H1 (cell line): ENCODE data around the gene JUN. TPM values are rescaled to one million over a fixed set of nuclear protein-coding genes. Genes with fewer than 3 reads are reported as not detected.

Experiments
- CTCF ChIA-PET: fragments of 300-600 bp; sonication (Branson Sonifier 250); formaldehyde crosslinking; loops from one replicate; lab custom pipeline; 2021; ENCODE audit not compliant: partially characterized antibody; lab: Charles Lee
- POLR2A ChIA-PET: fragments of 300-600 bp; sonication (Branson Sonifier 250); formaldehyde crosslinking; loops from one replicate; lab custom pipeline; 2021; ENCODE audit warnings: inconsistent platforms; ENCODE audit not compliant: partially characterized antibody; lab: Charles Lee
- DNase-seq, 2 experiments: peaks; one replicate each; pipeline versions ENCODE4 v3.0.0 to v3.0.0-alpha.2; 2010 to 2022; ENCODE audit warnings: low spot score in 2 of 2, low read depth in 1 of 2, mixed read lengths in 1 of 2
- FAIRE-seq: peaks from 2 replicates; lab custom pipeline; 2011; peaks lifted over from hg19 to GRCh38; lab: Jason Lieb, UNC
- H2AFZ ChIP-seq: 2 replicates; pipeline ENCODE4 v1.8.1; 2012; ENCODE audit warnings: low read length, inconsistent platforms
- H2AK5ac ChIP-seq: 2 replicates; pipeline ENCODE4 v1.6.1; 2013; ENCODE audit warnings: low read depth, low read length
- H2BK120ac ChIP-seq: replicated peaks from 2 replicates; pipeline ENCODE3; 2013; ENCODE audit warnings: low read depth, low read length, inconsistent platforms
- H2BK12ac ChIP-seq: 2 replicates; pipeline ENCODE4 v1.6.1; 2013; ENCODE audit warnings: low read depth, low read length
- H2BK15ac ChIP-seq: 2 replicates; pipeline ENCODE4 v1.6.1; 2013; ENCODE audit warnings: low read length
- H2BK20ac ChIP-seq: 2 replicates; pipeline ENCODE4 v1.6.1; 2013; ENCODE audit warnings: low read length
- H2BK5ac ChIP-seq: 2 replicates; pipeline ENCODE4 v1.6.1; 2013; ENCODE audit warnings: low read depth, low read length
- H3K14ac ChIP-seq: 2 replicates; pipeline ENCODE4 v1.6.1; 2013; ENCODE audit warnings: inconsistent platforms; ENCODE audit not compliant: insufficient read length
- H3K18ac ChIP-seq: 2 replicates; pipeline ENCODE4 v1.6.1; 2013; ENCODE audit warnings: low read length; ENCODE audit errors: extremely low read depth
- H3K23ac ChIP-seq: 2 replicates; pipeline ENCODE4 v1.6.1; 2013; ENCODE audit warnings: inconsistent platforms; ENCODE audit not compliant: insufficient read length
- H3K23me2 ChIP-seq: 2 replicates; pipeline ENCODE4 v1.6.1; 2013; ENCODE audit warnings: low read depth, low read length
- H3K27ac ChIP-seq: 2 replicates; pipeline ENCODE4 v1.6.1; 2011; ENCODE audit warnings: low read depth, low read length, inconsistent platforms
- H3K27me3 ChIP-seq, 4 experiments: replicated peaks in 1 of 4; 1 replicate in 1 of 4; 2 replicates in 3 of 4; pipeline versions ENCODE4 v1.6.1 to v1.8.1; 2011 to 2013; ENCODE audit warnings: low read length in 3 of 4, mild to moderate bottlenecking in 3 of 4, inconsistent platforms in 2 of 4, mixed read lengths in 2 of 4, moderate library complexity in 1 of 4; ENCODE audit not compliant: control insufficient read depth in 3 of 4, insufficient read depth in 3 of 4; ENCODE audit errors: extremely low read depth in 1 of 4
- H3K36me3 ChIP-seq, 4 experiments: 2 replicates each; pipeline versions ENCODE4 v1.6.1 to v1.8.1; 2011 to 2013; ENCODE audit warnings: mild to moderate bottlenecking in 4 of 4, low read length in 3 of 4, moderate library complexity in 2 of 4, control low read depth in 1 of 4, inconsistent platforms in 1 of 4; ENCODE audit not compliant: insufficient read depth in 4 of 4, control insufficient read depth in 2 of 4
- H3K4ac ChIP-seq: replicated peaks from 2 replicates; pipeline ENCODE3; 2013; ENCODE audit warnings: low read length, low read depth, mixed read lengths, inconsistent platforms; ENCODE audit not compliant: insufficient read length
- H3K4me1 ChIP-seq, 4 experiments: replicated peaks in 1 of 4; 1 replicate in 1 of 4; 2 replicates in 3 of 4; pipeline versions ENCODE4 v1.6.1 to v1.8.1; 2011 to 2013; ENCODE audit warnings: low read length in 3 of 4, inconsistent platforms in 2 of 4, mixed read lengths in 1 of 4; ENCODE audit not compliant: insufficient read depth in 4 of 4, control insufficient read depth in 3 of 4
- H3K4me2 ChIP-seq, 2 experiments: 2 replicates each; pipeline versions ENCODE4 v1.6.1 to v1.8.1; 2011 to 2013; ENCODE audit warnings: low read depth in 2 of 2, low read length in 2 of 2, control low read depth in 1 of 2, inconsistent platforms in 1 of 2, mild to moderate bottlenecking in 1 of 2; ENCODE audit not compliant: insufficient read depth in 1 of 2
- H3K4me3 ChIP-seq, 4 experiments: fragments of 200-600, 300-600 bp in 1 of 4; sonication (generic), shearing (Covaris generic), sonication (Bioruptor Twin) in 1 of 4; 2 replicates each; pipeline versions ENCODE4 v1.5.1 to v1.8.1; 2011 to 2016; ENCODE audit warnings: low read length in 4 of 4, low read depth in 3 of 4, control low read depth in 2 of 4, inconsistent platforms in 2 of 4, mild to moderate bottlenecking in 2 of 4, mixed read lengths in 1 of 4, moderate library complexity in 1 of 4; ENCODE audit not compliant: insufficient read depth in 2 of 4; ENCODE audit errors: extremely low read depth in 1 of 4
- H3K56ac ChIP-seq: replicated peaks from 2 replicates; pipeline ENCODE3; 2013; ENCODE audit warnings: low read depth, mild to moderate bottlenecking, mixed read lengths, low read length, inconsistent platforms; ENCODE audit not compliant: insufficient read length
- H3K79me1 ChIP-seq: 2 replicates; pipeline ENCODE4 v1.6.1; 2013; ENCODE audit warnings: low read depth, low read length, control low read depth
- H3K79me2 ChIP-seq, 2 experiments: 2 replicates each; pipeline versions ENCODE4 v1.6.1 to v1.8.1; 2012 to 2013; ENCODE audit warnings: low read length in 2 of 2, mild to moderate bottlenecking in 2 of 2, inconsistent platforms in 1 of 2; ENCODE audit not compliant: insufficient read depth in 2 of 2, control insufficient read depth in 1 of 2
- H3K9ac ChIP-seq, 4 experiments: replicated peaks in 1 of 4; 1 replicate in 1 of 4; 2 replicates in 3 of 4; pipeline versions ENCODE4 v1.6.1 to v1.8.1; 2011 to 2013; ENCODE audit warnings: low read depth in 3 of 4, low read length in 3 of 4, control low read depth in 2 of 4, mild to moderate bottlenecking in 2 of 4, moderate library complexity in 2 of 4, inconsistent platforms in 1 of 4; ENCODE audit errors: extremely low read depth in 1 of 4
- H3K9me3 ChIP-seq, 2 experiments: 2 replicates each; pipeline versions ENCODE4 v1.6.1 to v1.8.1; 2012 to 2013; ENCODE audit warnings: mild to moderate bottlenecking in 2 of 2, moderate library complexity in 2 of 2, control low read depth in 1 of 2, inconsistent platforms in 1 of 2, low read depth in 1 of 2, low read length in 1 of 2, mixed read lengths in 1 of 2; ENCODE audit not compliant: insufficient read depth in 2 of 2
- H4K20me1 ChIP-seq, 2 experiments: replicated peaks in 1 of 2; 2 replicates each; pipeline versions ENCODE3 to v1.8.1; 2011 to 2013; ENCODE audit warnings: inconsistent platforms in 2 of 2, low read length in 2 of 2, mild to moderate bottlenecking in 1 of 2; ENCODE audit not compliant: insufficient read depth in 2 of 2, control insufficient read depth in 1 of 2
- H4K5ac ChIP-seq: 2 replicates; pipeline ENCODE4 v1.6.1; 2013; ENCODE audit warnings: low read length, low read depth, mixed read lengths, inconsistent platforms; ENCODE audit not compliant: insufficient read length
- H4K8ac ChIP-seq: 2 replicates; pipeline ENCODE4 v1.8.0; 2013; ENCODE audit warnings: mild to moderate bottlenecking, moderate library complexity, low read length, inconsistent platforms; ENCODE audit not compliant: insufficient read depth; ENCODE audit errors: extremely low read depth
- H4K91ac ChIP-seq: replicated peaks from 2 replicates; pipeline ENCODE3; 2013; ENCODE audit warnings: low read length, mixed read lengths, inconsistent platforms; ENCODE audit not compliant: insufficient read length
- BRCA1 ChIP-seq: IDR thresholded peaks from 2 replicates; pipeline ENCODE4 v1.6.1; 2012; ENCODE audit warnings: low read depth, low read length, improper control_type of control experiment
- CEBPB ChIP-seq: IDR thresholded peaks from 2 replicates; pipeline ENCODE4 v1.6.1; 2012; ENCODE audit warnings: low read depth, low read length
- EGR1 ChIP-seq: IDR thresholded peaks from 2 replicates; pipeline ENCODE4 v1.6.1; 2011; ENCODE audit warnings: low read depth, low read length, borderline replicate concordance
- EP300 ChIP-seq, 2 experiments: IDR thresholded peaks; 1 replicate in 1 of 2; 2 replicates in 1 of 2; pipeline ENCODE4 v1.6.1; 2011 to 2012; ENCODE audit warnings: low read depth in 2 of 2, low read length in 2 of 2, mild to moderate bottlenecking in 2 of 2, borderline replicate concordance in 1 of 2, inconsistent platforms in 1 of 2, moderate library complexity in 1 of 2
- FOSL1 ChIP-seq: IDR thresholded peaks from 2 replicates; pipeline ENCODE4 v1.6.1; 2011; ENCODE audit warnings: mild to moderate bottlenecking, low read depth, low read length, moderate library complexity; ENCODE audit not compliant: insufficient read depth
- GABPA ChIP-seq: IDR thresholded peaks from 2 replicates; pipeline ENCODE4 v1.6.1; 2011; ENCODE audit warnings: mild to moderate bottlenecking, low read length, moderate library complexity, borderline replicate concordance; ENCODE audit not compliant: insufficient read depth
- HDAC2 ChIP-seq, 2 experiments: fragments of 300-600 bp in 1 of 2; sonication (generic) in 1 of 2; IDR thresholded peaks; 2 replicates each; pipeline ENCODE4 v1.6.1; 2011 to 2012; ENCODE audit warnings: low read depth in 2 of 2, low read length in 2 of 2, mild to moderate bottlenecking in 2 of 2, moderate library complexity in 2 of 2, borderline replicate concordance in 1 of 2, inconsistent platforms in 1 of 2
- JUN ChIP-seq: IDR thresholded peaks from 2 replicates; pipeline ENCODE4 v1.6.1; 2011; ENCODE audit warnings: low read depth, mild to moderate bottlenecking, improper control_type of control experiment, low read length
- JUND ChIP-seq: IDR thresholded peaks from 2 replicates; pipeline ENCODE4 v1.6.1; 2011; ENCODE audit warnings: mild to moderate bottlenecking, improper control_type of control experiment, low read length
- KDM5A ChIP-seq: fragments of 200-600 bp; IDR thresholded peaks from 2 replicates; pipeline ENCODE4 v1.7.1; 2012; ENCODE audit warnings: mild to moderate bottlenecking, low read length, inconsistent platforms, mixed read lengths
- POLR2AphosphoS5 ChIP-seq: IDR thresholded peaks from 2 replicates; pipeline ENCODE4 v1.6.1; 2011; ENCODE audit warnings: low read depth, low read length
- RFX5 ChIP-seq: IDR thresholded peaks from 2 replicates; pipeline ENCODE4 v1.6.1; 2011; ENCODE audit warnings: low read depth, low read length, improper control_type of control experiment, borderline replicate concordance
- RNF2 ChIP-seq: fragments of 200-900, 300-1000 bp; sonication (generic); IDR thresholded peaks from 2 replicates; pipeline ENCODE4 v1.7.1; 2016; ENCODE audit warnings: borderline replicate concordance, low read depth, mild to moderate bottlenecking, antibody characterized with exemption, low read length; ENCODE audit not compliant: poor library complexity, severe bottlenecking; ENCODE audit errors: missing control alignments
- SIN3A ChIP-seq, 2 experiments: IDR thresholded peaks in 1 of 2; conservative IDR thresholded peaks in 1 of 2; 2 replicates each; pipeline ENCODE4 v1.6.1; 2011 to 2012; ENCODE audit warnings: low read length in 2 of 2, improper control_type of control experiment in 1 of 2, low read depth in 1 of 2, mild to moderate bottlenecking in 1 of 2
- polyA plus RNA-seq, 7 experiments: library from polyadenylated mRNA; depleted of rRNA in 3 of 7; stranded (reverse) in 5 of 7; unstranded in 2 of 7; fragments of >200 nt in 5 of 7; fragments of 200-250 nt in 2 of 7; gene quantifications; 1 replicate in 5 of 7; 2 replicates in 1 of 7; 4 replicates in 1 of 7; pipeline versions ENCODE4 v1.2.1 to v1.2.3, GENCODE V29; 2011 to 2013; ENCODE audit warnings: missing spikeins in 2 of 7, mixed read lengths in 2 of 7
- total RNA-seq: library from RNA; stranded (reverse); fragmentation: NEBNext Ultra II Directional; extraction: Animal tissue kit (Norgen Biotek cat#: 25700); gene quantifications from 2 replicates; pipeline ENCODE4 v1.2.1, GENCODE V29; 2021

Gene JUN
- total and polyA plus RNA-seq, 2 of the 8 experiments (the other 6 are each of a cell fraction or from before 2014, with no cell fraction given), result 4.4 to 10.9 TPM

GRCh38 chr1:58796416-58796815 lies 12.6 kb upstream of the JUN start:
- Histone ChIP-seq H4K20me1 (no peaks in the 10 kb centered on the region), H2AFZ (no peak overlapping the region), H2BK5ac (no peak overlapping the region), H3K18ac (no peak overlapping the region), H2BK120ac (no peak overlapping the region), H3K23me2 (peaks cover 2% of the 10 kb centered on the region; the same call in 1 of the 2 replicates), H2BK20ac (no peak overlapping the region), H2AK5ac (no peak overlapping the region), H3K9me3 (no peaks in the 10 kb centered on the region), H3K4me2 (no peak overlapping the region), H2BK15ac (no peak overlapping the region), H3K79me2 (no peaks in the 10 kb centered on the region), H3K4me1 (peaks cover 0 to 3% (median 0%) of the 10 kb centered on the region in 4 experiments; a peak in 1 of 7 replicates), H3K9ac (no peak overlapping the region), H4K5ac (no peak overlapping the region), H3K4me3 (no peak overlapping the region), H3K4ac (no peak overlapping the region), H4K91ac (no peak overlapping the region), H3K27ac (no peak overlapping the region), H3K14ac (no peak overlapping the region), H3K27me3 (no peaks in the 10 kb centered on the region; a peak in 1 of 7 replicates), H3K56ac (no peak overlapping the region), H3K23ac (no peak overlapping the region), H4K8ac (no peak overlapping the region), H3K79me1 (no peaks in the 10 kb centered on the region), H2BK12ac (no peak overlapping the region), H3K36me3 (no peaks in the 10 kb centered on the region)
- POLR2A ChIA-PET, result no interaction called here
- DNase-seq, result no peak
- no peak for FAIRE-seq
- CTCF ChIA-PET, result no interaction called here
- TF ChIP-seq EP300 (IDR thresholded peaks at IDR 0.05; ENCODE audit: borderline replicate concordance in 1 of 2, low read depth in 2 of 2, low read length in 2 of 2) (no peak), SIN3A (conservative IDR thresholded peaks at IDR 0.05 in 1 of 2, IDR thresholded peaks at IDR 0.05 in 1 of 2; ENCODE audit: low read depth in 1 of 2, low read length in 2 of 2) (no peak), JUN (no peak), KDM5A (no peak), RFX5 (no peak), POLR2AphosphoS5 (no peak), FOSL1 (no peak), CEBPB (no peak), HDAC2 (IDR thresholded peaks at IDR 0.05; ENCODE audit: borderline replicate concordance in 1 of 2, low read depth in 2 of 2, low read length in 2 of 2) (no peak), BRCA1 (no peak), RNF2 (no peak), GABPA (no peak), JUND (no peak), EGR1 (no peak)
